HCEC 1CT (cell line): Measurements from ENCODE around the gene P2RY6.

ENCODE experiments used
- DNase-seq: peaks from one replicate; pipeline ENCODE4 v3.0.0-alpha.2; 2017

Gene P2RY6

DNA sequence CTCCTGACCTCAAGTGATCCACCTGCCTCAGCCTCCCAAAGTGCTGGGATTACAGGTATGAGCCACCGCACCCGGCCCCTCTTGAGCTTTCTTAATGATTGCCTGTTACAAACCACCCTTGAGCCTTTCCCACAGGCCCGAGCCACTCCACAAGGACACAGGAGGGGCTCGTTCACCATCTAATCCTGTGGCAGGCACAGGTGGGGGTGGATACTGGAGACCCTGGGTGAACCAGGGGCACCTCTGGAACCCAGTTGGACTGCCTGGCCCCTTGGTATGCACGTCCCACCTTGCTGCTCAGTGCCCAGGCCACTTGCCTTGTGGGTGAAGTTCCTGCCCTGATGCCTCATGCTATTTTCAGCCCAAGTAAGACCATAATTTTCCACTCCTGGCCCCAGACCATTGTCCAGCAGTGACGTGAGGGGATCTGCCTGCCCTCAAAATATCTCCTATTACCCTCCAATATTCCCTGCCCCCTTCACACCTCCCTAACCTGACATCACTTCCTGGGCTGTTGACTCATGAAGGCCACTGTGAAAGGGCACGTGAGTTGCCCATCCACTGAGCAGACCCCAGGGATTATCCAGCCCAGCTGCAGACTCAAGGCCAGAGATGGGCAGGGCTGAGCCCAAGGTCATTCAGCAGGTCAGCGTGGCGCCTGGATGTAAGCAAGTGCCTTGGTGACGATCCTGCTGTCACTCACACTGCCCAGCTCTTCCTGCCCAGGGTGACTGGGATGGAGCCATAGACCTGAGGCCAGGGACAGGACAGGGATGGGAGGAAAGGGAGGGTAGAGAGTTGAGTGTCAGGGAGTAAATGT, 34.5 kb upstream of the P2RY6 start:
- DNase-seq = peak; percentile 15

DNA sequence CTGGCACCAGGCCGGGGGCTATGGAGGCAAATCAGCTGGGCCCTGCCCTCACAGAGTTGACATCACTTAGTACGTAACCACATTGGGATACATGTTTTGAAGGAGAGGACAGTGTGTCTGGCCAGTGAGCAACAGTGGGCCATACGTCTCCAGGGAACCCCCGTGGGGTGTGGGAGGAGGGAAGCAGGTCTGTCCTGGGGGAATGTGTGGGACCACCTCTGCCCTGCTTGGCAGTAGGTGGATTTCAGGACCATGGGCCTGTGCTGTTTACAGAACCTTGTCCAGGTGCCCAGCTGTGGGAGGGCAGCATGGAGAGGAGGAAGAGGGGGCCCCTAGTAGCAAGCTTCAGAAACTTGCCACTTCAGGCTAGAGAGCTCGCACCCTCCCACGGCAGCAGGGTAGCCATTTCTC, 33.0 kb upstream of the P2RY6 start:
- DNase-seq = no peak

DNA sequence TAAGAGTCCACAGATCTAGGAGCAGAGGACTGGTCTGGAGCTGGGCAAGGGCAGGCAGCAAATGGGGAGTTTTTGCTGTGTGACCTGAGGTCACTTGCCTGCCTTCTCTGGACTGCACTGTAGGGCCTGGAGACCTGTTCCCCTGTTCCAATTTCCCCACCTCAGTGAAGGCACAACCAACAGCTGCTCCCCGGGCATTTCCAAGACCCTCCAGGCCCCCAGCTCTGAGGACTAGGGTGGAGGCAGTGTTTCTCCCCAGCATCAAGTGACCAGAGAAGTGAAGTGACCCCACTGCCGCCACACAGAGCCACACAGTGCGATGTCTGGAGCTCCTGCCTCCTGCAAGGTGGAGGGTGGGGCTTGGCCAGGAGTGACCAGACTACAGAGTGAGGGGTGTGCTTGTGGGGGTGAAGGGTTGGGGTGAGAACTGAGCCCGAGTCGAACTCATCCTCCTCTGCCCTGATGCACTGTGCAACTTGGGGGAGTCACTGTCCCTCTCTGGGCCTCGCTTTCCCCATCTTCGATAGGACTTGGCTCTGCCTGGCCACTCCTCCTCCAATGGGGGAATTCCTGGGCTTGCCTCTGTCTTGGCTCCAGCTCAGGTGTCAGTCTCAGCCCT, 32.5 kb upstream of the P2RY6 start:
- DNase-seq = no peak

DNA sequence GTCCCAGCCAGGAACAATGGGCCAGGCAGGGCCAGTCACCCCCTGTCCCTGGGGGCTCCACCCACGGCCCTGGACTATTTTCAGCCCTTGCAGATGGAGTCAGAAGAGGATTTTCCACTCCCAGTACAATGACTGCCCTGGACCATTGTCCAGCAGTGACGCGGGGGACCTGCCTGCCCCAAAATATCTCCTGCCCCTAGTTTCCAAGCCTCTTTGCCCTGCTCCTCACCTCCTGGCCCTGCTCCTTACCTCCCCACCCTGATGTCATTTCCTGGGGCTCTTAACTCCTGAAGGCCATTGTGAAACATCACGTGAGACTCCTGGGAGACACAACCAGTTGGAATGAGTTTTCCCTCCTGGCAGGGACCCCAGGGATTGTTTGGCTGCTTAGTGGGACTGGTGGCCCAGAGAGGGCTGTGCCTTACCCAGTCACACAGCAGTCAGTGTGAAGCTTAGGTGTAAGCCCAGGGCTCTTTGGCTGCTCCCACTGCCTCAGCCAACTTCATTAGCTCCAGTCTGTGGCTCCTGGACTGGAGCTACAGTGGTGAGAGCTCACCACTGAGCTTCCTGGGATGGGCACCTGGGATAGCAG, 31.9 kb upstream of the P2RY6 start:
- DNase-seq = peak; percentile 12

DNA sequence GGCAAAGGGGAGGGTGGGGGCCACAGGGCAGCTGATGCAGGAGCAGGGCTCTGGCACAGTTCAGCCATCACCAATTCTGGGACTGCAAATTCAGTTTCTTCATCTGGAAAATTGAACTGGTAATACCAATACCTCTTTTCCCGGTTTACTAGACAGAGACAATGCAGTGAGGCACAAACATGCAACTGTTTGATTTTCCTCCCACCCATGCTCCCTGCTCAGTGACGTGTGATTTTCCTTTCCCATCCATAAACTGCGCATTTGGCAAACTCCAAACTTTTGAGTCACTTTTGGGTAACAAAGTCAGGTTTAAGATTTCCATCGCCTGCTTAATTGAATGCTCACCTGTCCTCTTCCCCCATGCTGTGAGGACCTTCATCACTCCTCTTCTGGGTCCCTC, 30.8 kb upstream of the P2RY6 start:
- no peak for DNase-seq

DNA sequence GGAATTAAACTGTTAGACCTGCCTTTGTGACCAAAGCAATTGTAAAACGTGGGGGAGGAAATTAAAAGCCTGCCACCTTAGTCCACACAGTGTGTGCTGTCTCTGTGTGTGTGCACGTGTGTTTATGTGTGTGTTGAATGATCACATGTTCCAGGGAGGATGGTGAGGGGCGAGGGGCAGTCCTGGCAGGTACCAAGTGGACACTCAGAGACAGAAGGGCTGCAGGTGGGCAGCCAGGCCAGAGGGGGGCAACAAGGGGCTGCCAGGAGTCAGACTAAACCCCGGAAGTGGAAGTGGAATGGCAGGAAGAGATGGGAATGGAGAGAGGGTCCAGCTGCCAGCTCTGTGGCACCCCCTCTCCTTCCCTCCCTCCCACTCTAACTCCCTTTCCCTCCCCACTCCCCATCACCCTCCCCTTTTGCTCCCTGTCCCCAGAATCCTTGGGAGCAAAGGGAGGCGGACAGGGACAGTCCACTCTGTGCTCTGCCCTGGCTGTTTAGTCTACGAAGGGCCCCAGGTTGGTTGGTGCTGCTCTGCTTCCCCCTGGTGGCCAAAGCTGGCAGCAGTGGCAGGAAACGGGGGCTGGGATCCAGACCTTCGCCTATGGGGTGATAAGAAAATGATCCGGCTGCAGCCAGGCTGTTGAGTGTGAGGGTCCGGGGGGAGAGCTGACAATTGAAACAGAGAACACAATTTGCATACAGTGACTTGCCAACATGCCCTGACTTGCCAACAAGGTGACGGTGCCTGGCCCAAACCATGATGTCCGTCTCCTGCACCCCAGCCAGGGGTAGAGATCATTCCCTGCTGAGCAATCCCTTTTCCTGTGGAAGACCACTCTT, 29.7 kb upstream of the P2RY6 start:
- peak; percentile 62 for DNase-seq

DNA sequence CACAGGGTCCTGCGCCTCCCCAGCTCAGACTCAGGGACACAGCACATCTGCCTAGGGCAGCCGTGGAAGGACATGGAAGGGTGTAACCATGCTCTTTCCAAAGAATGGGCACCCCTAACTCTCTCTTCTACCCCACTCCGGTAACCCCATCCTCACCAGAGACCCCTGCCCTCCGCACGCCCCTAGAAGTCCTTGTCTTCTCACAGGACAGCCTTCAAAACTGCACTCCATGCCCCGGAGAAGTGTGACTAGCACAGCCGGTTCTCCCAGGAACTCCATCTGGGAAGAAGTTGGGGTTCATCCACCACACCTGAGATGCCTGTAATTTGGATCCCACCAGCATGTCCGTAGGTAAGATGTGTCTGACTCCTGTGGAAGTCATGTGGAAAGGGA, 29.0 kb upstream of the P2RY6 start:
- DNase-seq = no peak

DNA sequence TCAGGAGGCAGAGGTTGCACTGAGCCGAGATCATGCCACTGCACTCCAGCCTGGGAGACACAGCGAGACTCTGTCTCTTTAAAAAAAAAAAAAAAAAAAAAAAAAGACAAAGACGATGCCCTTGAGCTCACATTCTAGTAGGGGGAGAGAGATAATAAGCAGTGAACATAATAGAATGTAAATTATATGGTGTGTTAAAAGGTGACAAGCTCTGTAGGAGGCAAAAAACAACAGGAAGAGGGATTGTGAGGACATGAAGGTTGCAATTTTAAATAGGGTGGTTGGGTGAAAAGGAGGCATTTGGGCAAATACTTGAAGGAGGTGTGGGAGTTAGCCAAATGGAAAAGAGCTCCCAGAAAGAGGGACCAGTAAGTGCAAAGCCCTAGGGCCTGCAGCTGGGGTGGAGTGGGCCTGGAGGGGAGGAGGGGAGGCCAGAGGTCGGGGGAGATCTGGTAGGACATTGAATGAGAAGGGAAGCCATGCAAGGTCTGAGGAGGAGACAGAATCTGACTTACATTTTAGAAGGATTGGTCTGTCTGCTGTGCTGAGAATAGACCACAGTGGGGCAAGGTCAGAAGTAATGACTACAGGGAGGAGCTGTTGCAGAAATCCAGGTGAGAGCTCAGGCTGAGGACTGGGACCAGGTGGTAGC, 27.4 kb upstream of the P2RY6 start:
- no peak for DNase-seq

DNA sequence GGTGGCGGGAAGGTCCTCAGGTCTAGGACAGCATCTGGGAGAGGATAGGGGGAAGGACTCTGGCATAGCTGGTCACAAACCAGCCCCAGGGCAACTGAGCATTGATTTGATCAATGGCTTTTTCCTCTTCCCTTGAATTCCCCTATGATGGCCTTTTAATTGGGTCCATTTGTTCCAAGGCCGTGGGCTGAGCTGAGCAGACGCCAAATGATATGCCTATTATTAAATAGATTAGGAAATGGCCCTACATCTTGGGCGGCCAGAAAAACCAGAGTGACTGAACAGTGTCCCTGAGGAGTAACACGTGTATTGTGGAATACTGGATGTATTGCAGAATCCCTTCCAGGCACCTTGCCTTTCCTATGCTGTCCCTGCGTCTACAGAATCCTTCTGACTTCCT, 26.7 kb upstream of the P2RY6 start:
- DNase-seq = no peak

DNA sequence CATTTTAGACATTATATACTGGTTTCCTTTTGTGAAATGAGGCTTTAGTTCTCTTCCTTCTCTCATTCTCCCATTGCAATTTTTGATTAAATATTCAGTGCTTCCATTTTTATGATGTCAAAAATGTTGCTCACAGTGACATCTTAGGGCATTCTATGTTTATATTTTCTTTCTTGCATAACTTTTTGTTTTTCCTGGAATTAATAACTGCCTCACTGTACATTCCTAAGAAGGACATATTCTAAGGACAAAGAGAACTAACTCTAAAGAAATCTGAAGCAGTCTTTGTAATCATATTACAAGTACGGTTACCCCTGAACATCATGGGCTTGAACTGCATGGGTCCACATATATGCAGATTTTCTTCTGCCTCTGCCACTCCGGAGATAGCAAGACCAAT, 25.8 kb upstream of the P2RY6 start:
- peak; percentile 15 for DNase-seq

DNA sequence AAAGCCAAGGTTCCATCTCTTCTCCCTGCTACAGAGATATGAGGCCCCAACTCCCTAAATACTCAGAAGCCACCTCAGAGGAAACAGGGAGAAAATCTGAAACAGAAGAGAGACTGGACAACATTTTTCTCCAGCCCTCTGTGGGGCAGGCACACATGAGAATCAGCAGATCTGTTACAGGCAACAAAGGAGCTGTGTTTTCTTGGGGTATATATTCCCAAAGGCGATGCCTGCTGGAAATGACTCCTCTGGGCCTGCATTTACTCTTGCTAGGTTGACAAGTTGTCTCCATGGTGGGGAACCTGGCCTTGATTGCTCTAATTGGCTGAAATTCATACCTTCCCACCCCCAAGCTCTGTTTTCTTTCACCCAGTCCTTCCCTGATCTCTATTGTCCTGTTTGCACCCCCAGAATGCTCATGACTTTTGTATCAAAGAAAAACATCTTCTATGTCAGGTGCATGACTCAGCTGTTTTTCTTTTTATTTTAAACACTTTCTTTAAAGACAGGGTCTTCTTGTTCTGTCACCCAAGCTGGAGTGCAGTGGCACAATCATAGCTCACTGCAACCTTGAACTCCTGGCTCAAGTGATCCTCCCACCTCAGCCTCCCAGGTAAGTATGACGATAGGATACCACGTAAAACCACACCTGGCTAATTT, 23.5 kb upstream of the P2RY6 start:
- no peak for DNase-seq

DNA sequence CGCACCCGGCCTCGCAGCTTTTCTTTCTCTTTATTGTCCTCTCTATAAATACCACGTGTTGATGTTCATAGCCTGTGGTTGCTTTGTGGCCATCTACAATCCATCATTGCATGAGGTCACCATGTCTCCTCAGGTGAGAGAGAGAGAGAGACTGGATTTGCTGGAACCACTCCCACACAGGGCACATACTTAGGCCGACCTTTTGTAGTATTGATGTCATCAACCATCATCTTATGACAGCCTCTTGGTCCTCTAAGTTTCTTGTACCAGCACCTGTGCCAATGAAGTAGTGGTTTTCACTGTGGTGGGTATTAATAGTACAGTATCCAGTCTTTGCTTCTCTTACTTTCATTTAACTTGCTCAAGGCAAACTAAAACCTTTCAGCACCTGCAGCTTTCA, 22.8 kb upstream of the P2RY6 start:
- no peak for DNase-seq

DNA sequence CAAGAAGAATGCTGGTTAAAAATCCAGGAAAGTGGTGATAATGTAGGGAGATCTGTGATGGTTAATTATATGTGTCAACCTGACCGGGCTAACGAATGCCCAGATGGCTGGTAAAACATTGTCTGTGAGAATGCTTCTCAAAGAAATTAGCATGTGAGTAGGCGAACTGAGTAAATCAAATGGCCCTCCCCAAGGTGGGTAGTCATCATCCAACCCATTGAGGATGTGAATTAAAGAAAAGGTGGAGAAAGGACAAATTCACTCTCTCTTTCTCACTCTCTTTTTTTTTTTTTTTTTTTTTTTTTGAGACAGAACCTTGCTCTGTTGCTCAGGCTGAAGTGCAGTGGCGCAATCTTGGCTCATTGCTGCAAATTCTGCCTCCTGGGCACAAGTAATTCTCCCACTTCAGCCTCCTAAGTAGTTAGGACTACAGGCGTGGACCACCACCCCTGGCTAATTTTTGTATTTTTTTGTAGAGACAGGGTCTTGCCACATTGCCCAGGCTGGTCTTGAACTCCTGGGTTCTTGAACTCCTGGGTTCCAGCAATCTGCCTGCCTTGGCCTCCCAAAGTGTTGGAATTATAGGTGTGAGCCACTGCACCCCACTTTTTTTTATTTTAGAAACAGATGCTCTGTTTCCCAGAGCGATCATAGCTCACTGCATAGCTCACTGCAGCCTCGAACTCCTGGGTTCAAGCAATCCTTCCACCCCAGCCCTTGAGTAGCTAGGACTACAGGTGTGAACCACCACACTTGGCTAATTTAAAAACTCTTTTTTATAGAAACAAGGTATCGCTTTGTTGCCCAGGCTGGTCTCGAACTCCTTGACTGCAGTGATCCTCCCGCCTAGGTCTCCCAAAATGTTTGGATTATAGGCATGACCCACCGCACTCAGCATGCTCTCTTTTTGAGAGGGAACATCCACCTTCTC, 22.0 kb upstream of the P2RY6 start:
- no peak for DNase-seq

DNA sequence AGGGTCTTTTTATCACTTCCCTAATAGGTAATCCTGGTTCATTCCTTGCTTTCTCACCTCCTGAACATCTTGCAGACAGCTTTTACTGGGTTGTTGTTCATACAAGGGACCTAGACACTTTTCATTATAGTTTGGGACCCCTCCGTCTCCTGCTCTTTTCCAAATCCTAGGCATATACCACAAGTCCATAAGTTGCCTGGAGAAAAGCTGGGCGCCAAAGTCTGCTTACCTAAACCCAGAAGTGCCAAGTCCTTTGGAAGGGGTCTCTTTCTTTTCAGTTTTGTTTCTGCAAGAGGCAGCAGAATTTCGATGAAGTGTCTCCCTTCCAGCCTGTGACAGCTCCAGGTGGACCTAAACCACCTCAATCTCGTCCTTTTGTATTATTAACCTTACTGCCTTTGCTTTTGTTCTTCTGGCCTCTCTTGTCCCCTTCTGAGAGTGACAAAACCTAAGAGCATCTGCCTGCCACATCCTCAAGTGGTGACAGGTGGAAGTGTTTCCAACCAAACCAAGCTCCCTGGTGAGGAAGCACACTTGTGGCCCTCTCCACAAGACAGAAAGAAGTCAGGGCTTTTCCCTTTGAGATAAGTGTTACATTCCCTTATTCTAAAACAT, 19.5 kb upstream of the P2RY6 start:
- no peak for DNase-seq

DNA sequence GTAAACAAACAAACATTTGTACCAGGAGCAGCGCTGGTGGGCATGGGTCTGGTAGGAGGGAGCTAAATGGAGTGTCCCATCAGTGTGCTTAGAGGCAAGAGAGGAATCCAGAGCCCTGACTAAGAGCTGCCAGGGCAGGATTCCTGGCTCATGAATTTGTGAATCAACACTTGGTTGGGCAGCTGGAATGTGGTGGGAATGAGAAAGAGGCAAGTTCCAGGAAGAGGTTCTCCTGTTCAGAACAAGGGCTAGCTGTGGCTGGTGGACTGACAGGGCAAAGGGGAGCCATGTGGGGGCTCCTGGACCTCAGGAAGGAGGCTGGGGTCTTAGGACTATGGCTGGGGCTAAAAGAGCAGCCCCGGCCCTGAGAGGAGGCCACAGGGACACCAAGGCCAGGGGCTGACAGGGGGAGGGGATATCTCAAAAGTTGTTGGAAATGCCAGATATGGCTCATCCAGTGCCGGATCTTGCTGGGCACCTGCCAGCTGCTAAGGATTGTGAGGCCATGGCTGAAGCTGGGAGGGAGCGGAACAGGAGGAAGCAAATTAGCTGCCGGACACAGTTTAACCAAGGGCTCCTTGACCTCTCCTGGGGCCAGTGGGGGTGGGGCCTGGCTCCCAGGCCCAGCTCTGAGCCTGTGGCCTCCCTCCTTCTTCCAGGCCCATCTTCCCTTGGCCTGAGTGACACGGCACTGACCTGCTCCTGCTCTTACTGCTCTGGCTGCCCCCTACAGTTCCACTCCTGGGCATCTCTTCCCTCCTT, 14.6 kb upstream of the P2RY6 start:
- DNase-seq = peak; percentile 93

DNA sequence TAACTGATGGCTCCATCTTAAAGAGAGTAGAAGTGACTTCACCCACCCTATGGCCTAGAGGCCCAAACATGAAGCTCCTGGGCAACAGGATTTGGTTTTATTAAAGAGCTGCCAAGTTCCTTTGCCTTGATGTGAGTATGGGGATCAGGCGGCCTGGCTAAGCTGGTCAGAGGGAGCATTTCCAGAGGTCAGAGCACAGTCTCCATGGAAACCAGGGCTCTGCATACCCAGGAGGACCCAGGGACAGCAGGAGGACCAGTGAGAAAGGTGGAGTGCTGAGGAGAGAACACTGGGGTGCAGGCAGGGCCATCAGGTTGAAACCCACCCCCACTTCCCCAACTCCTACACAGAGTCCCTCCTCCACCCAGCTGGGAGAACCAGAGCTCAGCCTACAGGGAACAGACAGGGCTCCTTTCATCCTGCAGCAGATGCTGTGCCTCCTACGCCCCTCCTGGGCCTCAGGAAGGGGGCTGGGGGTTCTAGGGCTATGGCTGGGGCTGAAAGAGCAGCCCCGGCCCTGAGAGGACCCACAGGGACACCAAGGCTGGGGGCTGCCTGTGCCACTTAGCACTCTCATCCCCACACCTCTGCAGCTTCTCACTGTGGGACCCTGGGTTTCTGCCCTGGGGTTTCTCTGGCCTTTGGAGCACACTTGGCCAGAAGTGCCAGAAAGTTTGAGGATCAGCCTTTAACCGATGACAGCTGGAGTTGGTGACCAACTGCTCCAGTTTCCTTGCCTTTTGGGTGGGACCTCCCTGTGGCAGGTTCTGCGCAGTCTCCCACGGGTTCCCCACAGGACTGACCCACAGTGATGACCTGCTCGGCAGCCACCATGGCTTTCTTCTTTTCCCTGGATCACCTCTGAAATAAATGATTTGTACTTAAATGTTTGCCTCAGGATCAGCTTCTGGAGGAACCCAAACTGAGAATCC, 13.8 kb upstream of the P2RY6 start:
- DNase-seq = no peak

DNA sequence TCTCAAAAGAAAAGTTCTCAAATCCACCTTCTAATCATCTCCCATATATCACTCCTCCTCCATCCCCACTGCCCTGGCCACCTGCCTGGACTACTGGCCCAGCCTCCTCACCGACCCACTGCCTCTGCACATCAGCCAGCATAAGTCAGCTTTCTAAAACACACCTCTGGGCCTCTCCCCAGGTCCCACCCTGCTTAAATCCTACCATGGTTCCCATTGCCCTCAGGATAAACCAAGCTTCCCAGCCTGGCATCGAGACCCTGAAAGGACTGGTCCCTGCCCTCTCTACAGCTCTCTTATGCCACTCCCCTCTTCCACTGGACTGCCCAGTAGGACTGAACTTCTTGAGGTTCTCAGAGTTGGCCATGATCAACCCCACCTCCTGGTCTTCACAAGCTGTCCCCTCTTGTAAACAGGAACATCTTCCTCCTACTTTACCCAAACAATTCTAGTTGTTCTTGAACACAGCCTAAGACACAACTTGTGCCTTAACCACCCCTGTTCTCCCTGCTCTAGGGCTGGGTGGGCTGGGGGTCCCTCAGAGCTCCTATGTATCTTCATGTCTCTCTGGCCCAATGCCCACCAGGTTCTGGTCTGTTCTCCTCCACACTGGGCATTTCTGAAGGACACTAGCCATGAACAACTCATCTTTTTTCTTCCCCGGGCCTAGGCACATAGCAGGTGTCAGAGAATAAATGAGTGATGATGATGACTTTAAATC, 12.6 kb upstream of the P2RY6 start:
- no peak for DNase-seq

DNA sequence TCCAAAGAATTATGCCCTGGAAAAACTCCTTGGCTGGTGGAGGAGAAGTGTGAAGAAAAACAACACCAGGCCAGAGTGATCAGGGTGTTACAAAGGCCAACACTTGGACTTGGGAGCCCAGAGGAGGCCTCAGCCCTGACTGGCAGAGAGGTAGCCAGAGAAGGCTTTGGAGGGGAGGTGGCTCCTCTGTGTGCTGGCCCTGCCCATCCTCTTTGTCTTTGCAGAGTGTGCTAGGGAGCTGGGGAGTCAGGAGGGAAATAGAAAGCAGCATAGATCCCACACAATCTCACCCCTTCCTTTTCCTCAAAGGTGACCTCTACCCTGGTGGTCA, 12.0 kb upstream of the P2RY6 start:
- DNase-seq = no peak
